B cell (primary cell): ENCODE results near the gene RAB25.

ENCODE experiments used
- CTCF ChIP-seq: fragments of 200-600 bp; IDR thresholded peaks from one replicate; pipeline ENCODE4 v1.8.0; 2022; ENCODE audit warnings: antibody characterized with exemption, mild to moderate bottlenecking
- EZH2 ChIP-seq: IDR thresholded peaks from 2 replicates; pipeline ENCODE4 v1.6.1; 2012; ENCODE audit warnings: borderline replicate concordance, low read depth, mild to moderate bottlenecking, moderate library complexity, low read length; ENCODE audit not compliant: insufficient read depth, poor library complexity, severe bottlenecking

GRCh38 chr1:156014829-156015228 is 46.1 kb upstream of the RAB25 start:
- no peak for TF ChIP-seq CTCF
- TF ChIP-seq EZH2: no peak
